NCI-H345 treated with DMSO at 0.1 percent for 48 hours (cell line): ENCODE data around the gene TTR.

Source experiments
- DNase-seq: peaks from one replicate; lab custom pipeline; 2025; ENCODE audit not compliant: unreplicated experiment; lab: John Stamatoyannopoulos, UW

Gene TTR

DNA sequence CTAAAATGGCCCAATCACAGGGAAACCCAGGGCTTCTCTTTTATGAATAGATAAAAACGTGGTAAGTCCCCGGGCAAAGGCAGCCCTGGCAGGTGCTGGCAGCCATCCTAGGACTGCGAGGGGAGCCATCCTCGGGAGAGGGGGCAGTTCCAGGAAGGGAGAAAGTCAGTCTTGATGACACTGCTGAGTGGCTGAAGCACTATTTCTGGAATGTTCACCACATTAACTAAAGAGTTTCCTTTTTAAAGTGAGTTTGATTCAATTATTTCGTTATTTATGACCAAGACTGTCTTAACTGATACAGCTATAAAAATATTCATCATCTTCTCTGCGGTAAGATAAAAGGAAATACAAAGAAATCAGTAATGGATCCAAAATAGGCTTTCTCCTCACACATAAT lies 20.4 kb downstream of the TTR start:
- no peak for DNase-seq

DNA sequence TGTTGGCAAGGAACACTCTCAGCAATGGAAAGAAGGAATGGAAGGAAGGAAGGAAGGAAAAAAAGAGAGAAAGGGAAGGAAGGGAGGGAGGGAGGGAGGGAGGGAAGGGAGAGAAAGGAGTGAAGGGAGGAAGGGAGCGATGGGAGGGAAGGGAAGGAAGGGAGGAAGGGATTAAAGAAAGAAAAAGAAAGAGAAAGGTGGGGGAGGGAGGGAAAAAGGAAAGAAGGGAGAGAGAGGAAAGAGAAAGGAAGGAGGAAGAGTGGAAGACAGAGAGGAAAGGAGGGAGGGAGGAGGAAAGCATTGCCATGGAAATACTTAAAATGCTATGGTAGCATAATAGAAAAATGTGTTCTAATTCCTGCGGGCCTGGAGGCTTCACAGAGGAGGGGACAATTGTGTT lies 22.4 kb downstream of the TTR start:
- DNase-seq: no peak

- no peak for DNase-seq
These were observed 24.9 kb downstream of the TTR start for GRCh38 chr18:31616586-31616985.

DNA sequence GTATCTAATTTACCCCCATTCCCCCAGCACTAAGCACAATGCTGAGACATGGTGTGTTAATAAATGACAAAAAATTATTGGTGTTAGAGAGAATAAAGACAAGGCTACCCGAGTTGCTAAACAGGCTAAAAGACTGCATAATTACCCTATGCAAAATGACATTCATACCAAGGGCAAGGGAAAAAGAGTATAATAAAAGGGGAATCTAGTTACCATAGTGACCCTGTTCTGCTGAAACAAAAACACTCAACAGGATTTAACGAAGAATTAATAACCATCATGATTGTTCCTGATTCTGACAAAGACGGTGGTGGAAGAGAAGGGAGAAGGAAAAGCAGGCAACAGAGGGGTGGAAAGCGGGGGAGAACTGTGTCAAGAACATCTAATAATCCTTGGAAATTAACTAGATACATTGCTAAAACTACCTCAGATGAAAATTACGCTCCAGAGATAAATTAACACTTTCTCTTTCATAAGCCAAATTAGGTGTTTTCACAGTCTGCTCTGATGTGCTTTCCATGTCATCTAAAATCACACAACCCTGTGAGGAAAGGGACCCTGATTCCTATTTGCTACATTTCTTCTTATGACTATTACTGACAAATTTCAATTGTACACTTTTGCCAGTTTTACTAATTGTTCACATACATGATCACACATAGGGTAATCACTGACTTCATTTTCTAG lies 25.5 kb downstream of the TTR start:
- no peak for DNase-seq

DNA sequence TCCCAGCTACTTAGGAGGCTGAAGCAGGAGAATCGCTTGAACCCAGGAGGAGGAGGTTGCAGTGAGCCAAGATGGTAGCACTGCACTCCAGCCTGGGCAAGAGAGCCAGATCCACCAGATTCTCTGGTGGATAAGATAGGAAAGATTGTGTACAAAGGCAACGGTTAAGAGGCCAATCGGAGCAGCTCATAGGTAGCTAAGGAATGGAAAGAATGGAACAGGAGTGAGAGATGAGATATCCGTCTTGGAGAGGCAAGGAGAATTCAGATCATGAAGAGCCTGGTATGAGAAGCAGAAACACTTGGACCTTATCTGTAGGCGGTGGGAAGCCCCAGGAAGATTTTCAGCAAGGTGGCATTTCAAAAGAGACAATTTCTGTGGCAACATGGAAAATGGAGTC lies 27.1 kb downstream of the TTR start:
- no peak for DNase-seq

DNA sequence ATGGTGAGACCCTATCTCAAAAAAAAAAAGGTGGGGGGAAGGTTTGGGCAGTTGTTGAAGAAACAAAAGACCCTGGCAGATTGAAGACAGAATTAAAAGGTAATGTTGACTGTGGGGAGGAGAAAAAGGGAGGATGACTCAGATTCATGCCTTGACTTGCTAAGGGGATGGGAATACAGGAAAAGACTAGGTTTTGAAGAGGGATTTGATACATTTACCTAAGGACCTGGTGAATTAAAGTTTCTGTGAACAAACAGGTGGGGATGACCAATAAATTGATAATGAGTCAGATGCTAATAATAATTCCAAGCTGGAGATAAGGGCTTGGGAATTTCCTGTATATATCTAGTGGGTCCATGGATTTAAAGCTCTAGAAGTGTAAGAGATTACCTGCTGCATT lies 27.6 kb downstream of the TTR start:
- DNase-seq: no peak

GRCh38 chr18:31624892-31625640 lies 33.4 kb downstream of the TTR start:
- DNase-seq: no peak

DNA sequence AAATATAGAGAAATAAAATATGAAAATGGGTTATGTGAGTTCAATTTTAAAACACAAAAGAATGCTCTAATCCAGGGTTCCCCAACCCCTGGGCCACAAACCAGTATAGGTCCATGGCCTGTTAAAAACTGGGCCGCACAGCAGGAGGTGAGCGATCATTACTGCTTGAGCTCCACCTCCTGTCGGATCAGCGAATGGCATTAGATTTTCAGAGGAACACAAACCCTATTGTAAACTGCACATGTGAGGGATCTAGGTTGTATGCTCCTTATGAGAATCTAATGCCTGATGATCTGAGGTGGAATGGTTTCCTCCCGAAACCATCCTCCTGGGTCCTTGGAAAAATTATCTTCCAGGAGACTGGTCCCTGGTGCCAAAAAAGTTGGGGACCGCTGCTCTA lies 34.7 kb downstream of the TTR start:
- DNase-seq: no peak

DNA sequence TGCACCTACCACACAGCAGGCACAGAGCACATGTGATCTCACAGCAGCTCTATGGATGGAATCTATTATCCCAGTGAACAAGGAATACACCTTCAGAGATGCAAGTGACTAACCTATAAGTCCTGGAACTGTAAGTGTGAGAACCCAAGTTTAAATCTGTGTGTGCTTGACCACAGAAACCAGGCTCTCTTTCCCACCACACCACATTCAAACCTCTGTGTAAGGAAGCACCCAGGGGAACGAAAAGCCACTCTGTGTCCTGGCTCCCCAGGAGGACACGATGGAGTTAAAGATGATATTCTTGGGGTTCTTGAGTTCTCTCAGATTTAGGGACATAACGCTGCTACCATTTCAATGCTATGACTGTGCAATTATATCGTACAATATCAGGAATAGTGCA lies 38.9 kb downstream of the TTR start:
- no peak for DNase-seq

DNA sequence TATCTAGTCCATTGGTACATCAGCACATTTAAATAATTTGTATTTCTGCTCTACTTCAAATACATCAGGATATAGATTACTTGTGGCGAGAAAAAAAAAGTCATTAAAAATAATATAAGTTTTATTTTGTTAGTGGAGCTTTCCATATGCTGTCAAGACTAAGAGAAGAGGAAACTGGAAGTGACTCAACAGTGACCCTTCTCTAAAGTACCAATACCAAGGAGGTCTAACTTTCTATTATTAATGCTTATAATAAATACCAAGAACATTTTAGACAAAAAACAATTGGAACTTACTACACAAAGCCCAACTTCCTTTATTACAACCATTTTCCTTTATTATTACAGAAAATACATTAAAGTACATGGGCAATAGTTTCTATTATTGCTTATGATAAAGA lies 39.8 kb downstream of the TTR start:
- DNase-seq: no peak

GRCh38 chr18:31632356-31632755 lies 40.7 kb downstream of the TTR start:
- no peak for DNase-seq

GRCh38 chr18:31633392-31634330 lies 42.0 kb downstream of the TTR start:
- no peak for DNase-seq

DNA sequence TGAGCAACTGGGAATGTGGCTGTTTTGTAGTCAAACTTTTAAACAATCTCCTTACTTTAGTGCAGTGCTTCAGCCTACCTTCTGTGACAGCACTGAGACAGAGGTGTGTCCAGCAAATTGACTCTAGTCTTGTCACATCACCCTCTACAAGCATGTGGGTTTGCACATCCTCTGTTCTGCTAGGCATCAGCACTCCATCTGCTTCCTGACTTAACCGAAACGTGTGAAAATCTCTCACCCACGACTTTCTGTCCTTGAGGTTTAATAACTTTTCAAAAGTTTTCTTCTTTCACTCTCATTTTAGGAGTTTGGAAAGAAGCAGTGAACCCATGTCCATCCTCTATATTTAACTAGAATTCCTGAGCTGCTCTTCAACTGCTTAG lies 42.6 kb downstream of the TTR start:
- DNase-seq: no peak

GRCh38 chr18:31636387-31636786 lies 44.7 kb downstream of the TTR start:
- DNase-seq: no peak

DNA sequence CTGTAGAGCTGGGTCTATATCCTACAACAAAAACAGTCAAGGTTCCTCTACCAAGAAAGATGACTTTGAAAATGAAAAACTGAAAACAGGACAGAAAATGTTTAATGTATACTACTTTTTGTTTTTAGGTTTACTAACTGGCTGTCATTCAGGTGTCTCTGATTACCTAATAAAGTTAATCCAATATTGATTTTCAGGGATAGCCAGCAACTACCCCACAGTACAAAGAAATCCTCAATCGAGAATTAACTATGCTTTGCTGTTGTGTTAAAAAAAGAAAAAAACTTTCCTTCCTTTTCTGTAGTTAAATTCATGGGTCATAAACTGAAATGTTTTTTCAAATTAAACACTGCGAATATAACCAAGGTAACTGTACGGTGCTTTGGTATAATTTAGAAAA lies 45.8 kb downstream of the TTR start:
- DNase-seq: no peak

GRCh38 chr18:31643003-31643402 lies 51.3 kb downstream of the TTR start:
- DNase-seq: no peak

GRCh38 chr18:31645411-31645810 lies 53.7 kb downstream of the TTR start:
- DNase-seq: no peak

GRCh38 chr18:31646332-31647126 lies 54.9 kb downstream of the TTR start:
- no peak for DNase-seq

- DNase-seq: no peak
These were observed 55.6 kb downstream of the TTR start for GRCh38 chr18:31647127-31647753.
